Activated T-helper 9 cell treated with anti-CD3 and anti-CD28 coated beads, Interleukin-2, amount 50 U/mL, for 16 hours (primary cell): ENCODE results near the gene NAA50.

Source experiments
- DNase-seq: peaks from one replicate; pipeline ENCODE4 v3.0.0-alpha.2; 2020; ENCODE audit warnings: low read depth

Gene NAA50

GRCh38 chr3:113741620-113742019 is 4.4 kb downstream of the NAA50 start:
- DNase-seq, result no peak

- DNase-seq, result no peak
These were observed 5.0 kb downstream of the NAA50 start for GRCh38 chr3:113741086-113741485.

- DNase-seq, result no peak
These were observed 9.4 kb downstream of the NAA50 start for GRCh38 chr3:113736548-113737089.

- no peak for DNase-seq
These were observed 14.4 kb downstream of the NAA50 start for GRCh38 chr3:113731694-113732093.

GRCh38 chr3:113730550-113730949 is 15.5 kb downstream of the NAA50 start:
- DNase-seq, result no peak

GRCh38 chr3:113728661-113729060 is 17.4 kb downstream of the NAA50 start:
- no peak for DNase-seq

- no peak for DNase-seq
These were observed 24.4 kb downstream of the NAA50 start for GRCh38 chr3:113721636-113722035.

- no peak for DNase-seq
These were observed 26.3 kb downstream of the NAA50 start for GRCh38 chr3:113719758-113720157.

GRCh38 chr3:113719294-113719693 is 26.8 kb downstream of the NAA50 start:
- DNase-seq, result no peak

- no peak for DNase-seq
These were observed 28.2 kb downstream of the NAA50 start for GRCh38 chr3:113717818-113718217.

GRCh38 chr3:113717308-113717707 is 28.7 kb downstream of the NAA50 start:
- no peak for DNase-seq

GRCh38 chr3:113714702-113715101 is 31.3 kb downstream of the NAA50 start:
- no peak for DNase-seq

GRCh38 chr3:113712129-113712528 is 33.9 kb downstream of the NAA50 start:
- no peak for DNase-seq

GRCh38 chr3:113707835-113708234 is 38.2 kb downstream of the NAA50 start:
- DNase-seq, result no peak

- peak; percentile 1 for DNase-seq
These were observed 47.1 kb downstream of the NAA50 start for GRCh38 chr3:113698956-113699355.

- no peak for DNase-seq
These were observed 47.8 kb downstream of the NAA50 start for GRCh38 chr3:113698213-113698742.

- no peak for DNase-seq
These were observed 48.5 kb downstream of the NAA50 start for GRCh38 chr3:113697500-113698090.

- peak; percentile 98 for DNase-seq
These were observed 49.2 kb downstream of the NAA50 start for GRCh38 chr3:113696658-113697499.

- peak; percentile 68 for DNase-seq
These were observed 50.0 kb downstream of the NAA50 start, which contains the start of gene USF3 for GRCh38 chr3:113695786-113696645. TSS of gene USF3 (minus strand) at chr3:113696642. CDS start at chr3:113674878, 21,764 bp downstream.

GRCh38 chr3:113695431-113695785 is 50.6 kb downstream of the NAA50 start:
- no peak for DNase-seq

- DNase-seq, result no peak
These were observed 55.6 kb downstream of the NAA50 start for GRCh38 chr3:113690482-113690881.
